Aorta (tissue), 5 donors: ENCODE results near the gene SENP1. TPM values are rescaled to one million over a fixed set of nuclear protein-coding genes. Genes with fewer than 3 reads are reported as not detected.

Experiments used
- ATAC-seq: fragments of 200-7000 bp; cut with Tn5 transposase; one replicate; pipeline ENCODE4 v1.9.1; 2022; ENCODE audit warnings: moderate library complexity; ENCODE audit not compliant: low FRiP score
- DNase-seq, 2 donors: peaks; one replicate each; pipeline ENCODE4 v3.0.0-alpha.2; 2020
- H3K27ac ChIP-seq, 2 donors: one replicate each; pipeline ENCODE4 v1.5.1; 2013; ENCODE audit warnings: low read length in 2 of 2, mild to moderate bottlenecking in 2 of 2, moderate library complexity in 2 of 2, control low read depth in 1 of 2, inconsistent platforms in 1 of 2, low read depth in 1 of 2
- H3K27me3 ChIP-seq, 2 donors: one replicate each; pipeline ENCODE4 v1.6.1; 2013; ENCODE audit warnings: control low read depth in 1 of 2, low read length in 1 of 2, mild to moderate bottlenecking in 1 of 2, moderate library complexity in 1 of 2; ENCODE audit not compliant: insufficient read depth in 2 of 2, control insufficient read depth in 1 of 2
- H3K36me3 ChIP-seq, 2 donors: one replicate each; pipeline ENCODE4 v1.6.1; 2013; ENCODE audit warnings: control low read depth in 1 of 2, low read length in 1 of 2, mild to moderate bottlenecking in 1 of 2; ENCODE audit not compliant: insufficient read depth in 2 of 2, control insufficient read depth in 1 of 2
- H3K4me1 ChIP-seq, 2 donors: one replicate each; pipeline ENCODE4 v1.6.1; 2013; ENCODE audit warnings: low read length in 2 of 2, control low read depth in 1 of 2, mild to moderate bottlenecking in 1 of 2, moderate library complexity in 1 of 2; ENCODE audit not compliant: insufficient read depth in 2 of 2, control insufficient read depth in 1 of 2
- H3K4me3 ChIP-seq, 2 donors: one replicate each; pipeline ENCODE4 v1.5.1; 2013; ENCODE audit warnings: low read length in 2 of 2, control low read depth in 1 of 2, mild to moderate bottlenecking in 1 of 2
- H3K9me3 ChIP-seq: one replicate; pipeline ENCODE4 v1.6.1; 2013; ENCODE audit warnings: mild to moderate bottlenecking, low read length; ENCODE audit not compliant: control insufficient read depth
- WGBS, 2 donors: extraction: QIAGEN DNeasy Blood & Tissue Kit; methylation state at CpG; one replicate each; pipeline ENCODE4 v1.1.7; 2013; 5-methylcytosine and 5-hydroxymethylcytosine counted together
- intact Hi-C, 2 donors: fragments of 100-400 bp; cut with DNase I; formaldehyde crosslinking; loops; one replicate each; pipeline versions ENCODE4 v1.14.2 to v1.15.0; 2022
- polyA plus RNA-seq, 2 donors: library from polyadenylated mRNA; stranded (reverse); fragments of 200-250 nt; gene quantifications; one replicate each; pipeline ENCODE4 v1.2.3, GENCODE V29; 2013
- total RNA-seq, 2 donors: library from RNA; stranded (reverse); fragmentation: NEBNext Ultra II Directional; extraction: Animal tissue kit (Norgen Biotek cat#: 25700); gene quantifications; one replicate each; pipeline ENCODE4 v1.2.1, GENCODE V29; 2021
- donor health status: healthy with polysubstance abuse.
- donor health status: Bipolar disorder and iron deficiency.
- donor health status: DM: no; HTN: no; CAD: no.
- donor health status: DM: no; HTN: no; CAD: no.
- donor health status: DM: yes; HTN: yes; CAD: no.

The SENP1 gene
- total and polyA plus RNA-seq, 4 donors = 6.0 to 23.0 (median 13.4) TPM

DNA sequence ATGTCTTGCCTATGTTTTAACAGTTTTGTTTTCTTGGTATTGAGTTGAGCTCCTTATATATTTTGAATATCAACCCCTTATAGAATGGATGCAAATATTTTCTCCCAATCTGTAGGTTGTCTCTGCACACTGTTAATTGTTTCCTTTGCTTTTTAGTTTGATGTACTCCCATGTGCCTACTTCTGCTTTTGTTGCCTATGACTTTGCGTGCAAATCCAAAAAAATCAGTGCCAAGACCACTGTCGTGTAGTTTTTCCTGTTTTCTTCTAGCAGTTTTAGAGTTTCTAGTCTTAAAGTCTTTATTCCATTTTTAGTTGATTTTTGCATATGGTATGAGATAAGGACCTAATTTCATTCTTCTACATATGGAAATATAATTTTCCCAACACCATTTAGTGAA is 28.8 kb downstream of the SENP1 start:
- intact Hi-C loops = no loop called here
- Histone ChIP-seq H3K36me3 (peaks cover 0 to 4% of the 10 kb centered on the region in 2 donors), H3K4me3 (no peak overlapping the region), H3K4me1 (no peaks in the 10 kb centered on the region), H3K9me3 (no peaks in the 10 kb centered on the region), H3K27ac (no peak overlapping the region), H3K27me3 (no peaks in the 10 kb centered on the region)
- DNase-seq (no peak), ATAC-seq (no peak)
- 96 to 97% methylated on average over 2 of the region's 2 CpGs for WGBS, 2 donors

DNA sequence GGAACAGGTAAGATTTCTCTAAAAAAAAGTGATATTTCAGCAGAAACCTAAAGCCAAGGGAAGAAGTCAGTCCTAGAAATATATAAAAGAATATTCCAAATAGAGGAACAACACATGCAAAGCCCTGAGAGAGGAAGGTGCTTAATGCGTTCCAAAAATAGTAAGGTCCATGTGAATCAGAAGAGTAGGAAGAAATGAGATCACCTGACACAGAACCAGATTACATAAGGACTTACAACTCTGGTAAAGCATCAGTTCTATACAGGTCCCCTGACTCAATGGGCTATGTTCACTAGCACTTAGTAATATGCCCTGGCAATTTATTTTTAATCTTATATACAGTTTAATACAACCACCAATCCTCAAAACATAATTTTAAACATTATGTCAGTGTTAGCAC is 30.0 kb downstream of the SENP1 start:
- Histone ChIP-seq H3K27ac (no peak overlapping the region), H3K36me3 (peaks cover 0 to 4% of the 10 kb centered on the region in 2 donors), H3K4me3 (no peak overlapping the region), H3K4me1 (no peaks in the 10 kb centered on the region), H3K27me3 (no peaks in the 10 kb centered on the region), H3K9me3 (no peaks in the 10 kb centered on the region)
- 52 to 56% methylated on average over 1 of the region's 1 CpG for WGBS, 2 donors
- ATAC-seq (no peak), DNase-seq (no peak)
- intact Hi-C loops = no loop called here

DNA sequence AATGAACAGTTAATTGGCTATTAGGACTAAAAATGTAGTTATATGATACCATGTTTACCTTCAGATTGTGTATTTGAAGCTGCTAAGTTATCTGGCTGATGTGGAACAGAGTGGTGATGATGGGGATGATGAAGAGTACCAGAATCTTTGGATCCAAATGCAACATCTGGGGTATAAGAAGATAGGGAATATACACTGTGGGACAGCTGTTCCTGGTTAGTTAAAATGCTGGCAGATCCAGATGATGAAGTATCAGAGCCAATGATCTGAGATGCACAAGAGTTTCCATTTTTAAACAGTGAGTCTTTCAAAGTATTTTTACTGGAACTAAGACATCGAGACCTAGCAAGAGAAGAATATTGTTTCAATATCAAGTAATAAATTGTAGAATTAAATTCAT is 31.6 kb downstream of the SENP1 start:
- Histone ChIP-seq H3K9me3 (no peaks in the 10 kb centered on the region), H3K27ac (no peak overlapping the region), H3K36me3 (peaks cover 0 to 6% of the 10 kb centered on the region in 2 donors), H3K4me3 (no peak overlapping the region), H3K27me3 (no peaks in the 10 kb centered on the region), H3K4me1 (no peaks in the 10 kb centered on the region)
- intact Hi-C loops = no loop called here
- WGBS, 2 donors = 71 to 80% methylated on average over 1 of the region's 1 CpG
- DNase-seq (no peak), ATAC-seq (no peak)

DNA sequence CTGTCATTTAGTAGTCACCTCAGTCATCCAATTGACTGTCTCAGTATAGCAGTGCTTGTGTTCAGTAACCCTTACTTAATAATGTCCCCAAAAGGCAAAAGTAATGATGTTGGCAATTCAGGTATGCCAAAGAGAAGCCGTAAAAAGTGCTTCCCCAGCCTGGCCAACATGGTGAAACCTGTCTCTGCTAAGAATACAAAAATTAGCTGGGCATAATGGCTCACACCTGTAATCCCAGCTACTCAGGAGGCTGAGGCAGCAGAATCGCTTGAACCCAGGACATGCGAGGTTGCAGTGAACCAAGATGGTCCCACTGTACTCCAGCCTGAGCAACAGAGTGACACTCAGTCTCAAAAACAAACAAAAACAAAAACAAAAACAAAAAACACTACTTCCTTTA is 33.6 kb downstream of the SENP1 start:
- intact Hi-C loops = no loop called here
- Histone ChIP-seq H3K36me3 (peaks cover 0 to 6% of the 10 kb centered on the region in 2 donors), H3K4me3 (no peak overlapping the region), H3K27me3 (no peaks in the 10 kb centered on the region), H3K27ac (no peak overlapping the region), H3K9me3 (no peaks in the 10 kb centered on the region), H3K4me1 (no peaks in the 10 kb centered on the region)
- no peak for DNase-seq
- ATAC-seq = no peak
- WGBS, 2 donors = 97 to 98% methylated on average over 3 of the region's 3 CpGs

DNA sequence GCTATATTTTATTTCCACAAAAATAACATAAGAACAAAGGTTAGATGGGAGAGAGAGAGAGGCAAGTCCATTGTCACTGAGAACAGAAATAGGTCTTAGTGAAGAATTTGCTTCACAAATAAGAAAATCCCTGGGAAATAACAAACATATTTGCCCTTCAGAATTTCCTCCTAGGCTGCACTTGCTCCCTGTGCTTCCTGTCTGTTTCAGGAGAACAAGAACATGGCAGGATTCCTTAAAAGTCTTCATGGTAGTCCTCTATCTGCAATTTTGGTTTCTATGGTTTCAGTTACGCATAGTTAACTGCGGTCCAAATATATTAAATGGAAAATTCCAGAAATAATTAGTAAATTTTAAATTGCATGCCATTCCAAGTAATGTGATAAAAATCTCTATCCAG is 34.1 kb downstream of the SENP1 start:
- Histone ChIP-seq H3K4me3 (no peak overlapping the region), H3K4me1 (no peaks in the 10 kb centered on the region), H3K9me3 (no peaks in the 10 kb centered on the region), H3K27ac (no peak overlapping the region), H3K27me3 (no peaks in the 10 kb centered on the region), H3K36me3 (peaks cover 0 to 6% of the 10 kb centered on the region in 2 donors)
- DNase-seq = no peak
- WGBS, 2 donors = 92 to 97% methylated on average over 2 of the region's 2 CpGs
- intact Hi-C loops = no loop called here
- ATAC-seq = no peak

DNA sequence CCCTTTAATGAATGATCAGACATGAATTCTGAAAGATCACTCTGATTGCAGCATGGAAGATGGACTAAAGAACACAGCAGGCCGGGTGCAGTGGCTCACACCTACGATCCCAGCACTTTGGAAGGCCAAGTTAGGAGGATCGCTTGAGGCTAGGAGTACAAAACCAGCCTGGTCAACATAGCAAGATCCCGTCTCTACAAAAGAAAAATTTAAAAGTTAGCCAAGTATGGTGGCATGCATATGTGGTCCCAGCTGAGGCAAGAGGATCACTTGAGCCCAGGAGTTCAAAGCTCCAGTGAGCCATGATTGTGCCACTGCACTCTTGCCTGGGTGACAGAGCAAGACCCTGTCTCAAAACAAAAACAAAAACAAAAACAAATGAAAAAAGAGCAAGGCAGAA is 35.1 kb downstream of the SENP1 start:
- ATAC-seq = no peak

DNA sequence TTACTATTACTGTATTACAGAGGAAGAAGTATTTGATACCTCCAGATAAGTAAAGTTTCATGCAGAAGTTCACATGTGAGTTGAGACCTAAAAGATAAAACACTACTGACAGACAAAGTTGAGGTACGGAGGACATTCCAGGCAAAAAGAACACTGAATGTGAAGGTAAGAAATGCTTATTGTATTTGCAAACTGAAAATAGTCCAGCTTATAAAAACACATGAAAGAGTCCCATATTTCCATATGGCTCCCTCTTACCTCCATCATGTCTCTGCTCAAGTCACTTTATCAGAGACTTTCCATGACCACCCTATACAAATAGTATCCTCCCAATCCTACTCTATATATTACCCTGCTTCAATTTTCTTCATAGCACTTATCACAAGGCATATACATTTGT is 35.8 kb downstream of the SENP1 start:
- 93 to 95% methylated on average over 1 of the region's 1 CpG for WGBS, 2 donors
- no peak overlapping the region for H3K4me3 ChIP-seq
- no peaks in the 10 kb centered on the region for H3K9me3 ChIP-seq
- H3K27me3 ChIP-seq = no peaks in the 10 kb centered on the region
- H3K4me1 ChIP-seq = no peaks in the 10 kb centered on the region
- no peak for DNase-seq
- peaks cover 0 to 6% of the 10 kb centered on the region in 2 donors for H3K36me3 ChIP-seq
- H3K27ac ChIP-seq = no peak overlapping the region
- intact Hi-C loops = no loop called here
- ATAC-seq = no peak

More for the DNA sequence above, 35.1 kb downstream of the SENP1 start:
- 95 to 96% methylated on average over 4 of the region's 4 CpGs for WGBS, 2 donors
- Histone ChIP-seq H3K36me3 (peaks cover 0 to 6% of the 10 kb centered on the region in 2 donors), H3K4me3 (no peak overlapping the region), H3K9me3 (no peaks in the 10 kb centered on the region), H3K27ac (no peak overlapping the region), H3K27me3 (no peaks in the 10 kb centered on the region), H3K4me1 (no peaks in the 10 kb centered on the region)
- intact Hi-C loops = no loop called here
- no peak for DNase-seq

DNA sequence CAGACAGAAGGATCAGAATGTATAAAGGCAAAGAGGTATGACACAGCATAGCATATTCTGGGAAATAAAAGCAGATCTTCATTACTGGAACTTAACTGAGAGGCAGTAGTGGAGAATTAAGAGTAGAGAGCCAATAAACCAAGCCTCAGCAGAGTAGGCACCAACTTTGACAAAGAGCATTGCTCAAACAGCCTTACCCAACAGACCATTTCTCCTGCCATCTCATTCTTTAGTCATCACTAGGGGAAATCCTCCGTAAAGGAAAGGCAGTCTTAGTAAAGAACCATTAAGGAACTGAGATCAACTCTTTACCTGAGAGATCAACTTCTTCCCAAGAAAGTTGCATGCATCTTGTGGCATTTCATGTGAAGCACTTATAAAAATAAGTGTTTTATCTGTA is 36.6 kb downstream of the SENP1 start:
- Histone ChIP-seq H3K27ac (no peak overlapping the region), H3K27me3 (no peaks in the 10 kb centered on the region), H3K36me3 (peaks cover 0 to 6% of the 10 kb centered on the region in 2 donors), H3K4me1 (no peaks in the 10 kb centered on the region), H3K9me3 (no peaks in the 10 kb centered on the region), H3K4me3 (no peak overlapping the region)
- no peak for DNase-seq
- no peak for ATAC-seq
- intact Hi-C loops = no loop called here
- 93 to 96% methylated on average over 1 of the region's 1 CpG for WGBS, 2 donors

DNA sequence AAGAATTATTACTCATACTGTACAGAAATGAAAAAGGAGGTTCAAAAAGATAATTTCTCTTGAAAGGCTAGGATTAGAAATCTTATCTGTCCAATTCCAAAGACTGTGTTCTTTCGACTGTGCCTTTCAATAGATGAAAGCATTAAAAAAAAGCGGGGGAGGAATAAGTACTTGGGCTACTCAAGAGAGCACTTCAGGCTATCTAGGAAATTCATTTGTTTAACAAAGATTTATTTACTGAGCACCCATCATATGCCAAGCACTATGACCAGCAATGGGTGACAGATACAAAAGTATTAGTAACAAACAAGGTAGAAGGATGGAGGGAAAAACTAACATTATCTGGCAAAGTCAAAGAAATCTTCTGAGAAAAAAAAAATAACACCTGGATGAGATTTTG is 37.4 kb downstream of the SENP1 start:
- H3K9me3 ChIP-seq = no peaks in the 10 kb centered on the region
- no peak overlapping the region for H3K27ac ChIP-seq
- 84 to 85% methylated on average over 2 of the region's 2 CpGs for WGBS, 2 donors
- intact Hi-C loops = no loop called here
- no peak for DNase-seq
- no peaks in the 10 kb centered on the region for H3K4me1 ChIP-seq
- peaks cover 0 to 6% of the 10 kb centered on the region in 2 donors for H3K36me3 ChIP-seq
- no peak for ATAC-seq
- no peaks in the 10 kb centered on the region for H3K27me3 ChIP-seq
- no peak overlapping the region for H3K4me3 ChIP-seq
